ENCODE data around the gene STPG1.

STPG1 gene

DNA sequence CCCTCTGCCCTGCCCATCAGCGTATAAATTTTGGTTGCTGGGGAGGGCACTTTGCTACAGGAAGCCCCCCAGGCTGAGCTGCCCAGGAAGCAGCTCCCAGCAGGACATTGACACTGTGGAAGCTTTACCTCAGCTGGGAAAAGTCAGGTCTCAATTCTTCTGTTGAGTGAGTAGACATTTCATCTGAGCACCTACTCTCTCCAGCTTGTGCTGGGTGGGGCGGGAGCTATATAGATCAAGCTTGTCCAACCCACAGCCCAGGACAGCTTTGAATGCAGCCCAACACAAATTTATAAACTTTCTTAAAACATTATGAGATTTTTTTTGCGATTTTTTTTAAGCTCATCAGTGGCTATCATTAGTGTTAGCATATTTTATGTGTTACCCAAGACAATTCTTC lies 11.4 kb upstream of the STPG1 start:
- H3K4me1 ChIP-seq (ENCODE audit: low read length) = no peaks in the 10 kb centered on the region
- no peak overlapping the region for H3K27ac ChIP-seq (ENCODE audit: low read length)
- no peak for DNase-seq
- H3K4me3 ChIP-seq (ENCODE audit: low read length) = no peak overlapping the region
- no peaks in the 10 kb centered on the region for H3K27me3 ChIP-seq (replicated peaks; ENCODE audit: insufficient read depth, low read length)
- H3K4me2 ChIP-seq (ENCODE audit: low read depth, low read length) = no peak overlapping the region
- peaks cover 18% of the 10 kb centered on the region; the same call in 1 of the 2 replicates for H3K79me2 ChIP-seq (ENCODE audit: low read length)
- no peaks in the 10 kb centered on the region for H3K9me3 ChIP-seq (replicated peaks; ENCODE audit: insufficient read depth, low read length)
- 0 out of 2 replicates have a peak, but pooled peaks cover 3% of the 10 kb centered on the region for H3K36me3 ChIP-seq (replicated peaks; ENCODE audit: insufficient read depth, low read length)
- TF ChIP-seq EZH2phosphoT487 (IDR thresholded peaks at IDR 0.05; ENCODE audit: low read length) = no peak
- TF ChIP-seq, protein P1, sequence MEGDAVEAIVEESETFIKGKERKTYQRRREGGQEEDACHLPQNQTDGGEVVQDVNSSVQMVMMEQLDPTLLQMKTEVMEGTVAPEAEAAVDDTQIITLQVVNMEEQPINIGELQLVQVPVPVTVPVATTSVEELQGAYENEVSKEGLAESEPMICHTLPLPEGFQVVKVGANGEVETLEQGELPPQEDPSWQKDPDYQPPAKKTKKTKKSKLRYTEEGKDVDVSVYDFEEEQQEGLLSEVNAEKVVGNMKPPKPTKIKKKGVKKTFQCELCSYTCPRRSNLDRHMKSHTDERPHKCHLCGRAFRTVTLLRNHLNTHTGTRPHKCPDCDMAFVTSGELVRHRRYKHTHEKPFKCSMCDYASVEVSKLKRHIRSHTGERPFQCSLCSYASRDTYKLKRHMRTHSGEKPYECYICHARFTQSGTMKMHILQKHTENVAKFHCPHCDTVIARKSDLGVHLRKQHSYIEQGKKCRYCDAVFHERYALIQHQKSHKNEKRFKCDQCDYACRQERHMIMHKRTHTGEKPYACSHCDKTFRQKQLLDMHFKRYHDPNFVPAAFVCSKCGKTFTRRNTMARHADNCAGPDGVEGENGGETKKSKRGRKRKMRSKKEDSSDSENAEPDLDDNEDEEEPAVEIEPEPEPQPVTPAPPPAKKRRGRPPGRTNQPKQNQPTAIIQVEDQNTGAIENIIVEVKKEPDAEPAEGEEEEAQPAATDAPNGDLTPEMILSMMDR (IDR thresholded peaks at IDR 0.05; ENCODE audit: low read length) = no peak
- no peak for TF ChIP-seq EZH2 (optimal IDR thresholded peaks at IDR 0.05; ENCODE audit: low read depth, low read length)
- no peaks in the 10 kb centered on the region for H4K20me1 ChIP-seq (ENCODE audit: insufficient read depth, low read length)
- H3K9ac ChIP-seq (ENCODE audit: low read length) = no peak overlapping the region
- no peaks in the 10 kb centered on the region for H3K9me2 ChIP-seq (replicated peaks; ENCODE audit: insufficient read depth, low read length)
- no peaks in the 10 kb centered on the region for H3F3A ChIP-seq (ENCODE audit: insufficient read depth, low read length)
- H2AFZ ChIP-seq (ENCODE audit: low read length) = no peak overlapping the region

DNA sequence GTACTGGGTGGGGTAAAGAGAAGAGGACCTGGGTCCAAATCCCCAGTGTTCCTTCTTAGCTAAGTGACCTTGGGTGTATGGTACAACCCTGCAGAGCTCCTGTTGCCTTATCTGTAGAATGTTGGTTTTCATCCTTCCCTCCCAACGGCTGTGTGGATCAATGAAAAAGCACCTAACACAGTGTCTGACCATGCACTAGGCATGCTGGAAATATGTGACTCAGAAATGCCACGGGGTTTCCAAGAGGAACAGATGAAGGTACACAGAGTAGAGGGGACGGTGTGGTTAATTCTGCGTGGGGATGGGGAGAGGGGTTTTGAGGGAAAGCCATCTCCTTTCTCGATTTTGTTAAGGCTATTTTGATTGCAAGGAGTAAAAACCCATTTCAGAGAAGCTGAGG lies 10.6 kb upstream of the STPG1 start:
- Histone ChIP-seq H3K79me2 (ENCODE audit: low read length) (peaks cover 23% of the 10 kb centered on the region), H3K27me3 (replicated peaks; ENCODE audit: insufficient read depth, low read length) (no peaks in the 10 kb centered on the region), H3K4me2 (ENCODE audit: low read depth, low read length) (no peak overlapping the region), H3K9ac (ENCODE audit: low read length) (no peak overlapping the region), H3K9me3 (replicated peaks; ENCODE audit: insufficient read depth, low read length) (no peaks in the 10 kb centered on the region), H3K36me3 (replicated peaks; ENCODE audit: insufficient read depth, low read length) (0 out of 2 replicates have a peak, but pooled peaks cover 6% of the 10 kb centered on the region), H2AFZ (ENCODE audit: low read length) (no peak overlapping the region), H3K27ac (ENCODE audit: low read length) (no peak overlapping the region), H3F3A (ENCODE audit: insufficient read depth, low read length) (no peaks in the 10 kb centered on the region), H3K4me1 (ENCODE audit: low read length) (no peaks in the 10 kb centered on the region), H4K20me1 (ENCODE audit: insufficient read depth, low read length) (no peaks in the 10 kb centered on the region), H3K9me2 (replicated peaks; ENCODE audit: insufficient read depth, low read length) (no peaks in the 10 kb centered on the region), H3K4me3 (ENCODE audit: low read length) (no peak overlapping the region)
- no peak for DNase-seq
- no peak for TF ChIP-seq EZH2phosphoT487 (IDR thresholded peaks at IDR 0.05; ENCODE audit: low read length)
- TF ChIP-seq, protein P1 (IDR thresholded peaks at IDR 0.05; ENCODE audit: low read length) = no peak
- no peak for TF ChIP-seq EZH2 (optimal IDR thresholded peaks at IDR 0.05; ENCODE audit: low read depth, low read length)

DNA sequence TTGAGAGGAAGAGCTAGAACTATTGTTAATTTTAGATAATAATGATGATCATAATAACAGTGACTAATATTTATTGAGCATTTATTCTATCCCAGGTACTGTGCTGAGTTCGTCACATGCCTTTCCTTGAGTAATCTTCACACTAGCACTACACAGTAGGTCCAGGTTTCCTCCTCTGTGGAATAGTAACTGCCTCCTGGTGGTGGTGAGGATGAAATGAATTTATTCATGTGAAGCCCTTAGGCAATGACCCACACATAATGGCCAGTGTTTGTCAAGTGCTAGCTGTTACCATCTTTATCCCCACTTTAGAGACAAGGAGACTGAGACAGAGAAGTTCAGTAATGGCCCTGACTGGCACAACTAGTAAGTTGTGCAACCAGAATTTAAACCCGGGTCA lies 7.9 kb upstream of the STPG1 start:
- no peak for TF ChIP-seq EZH2phosphoT487 (IDR thresholded peaks at IDR 0.05; ENCODE audit: low read length)
- TF ChIP-seq, protein P1 (IDR thresholded peaks at IDR 0.05; ENCODE audit: low read length) = no peak
- no peak for TF ChIP-seq EZH2 (optimal IDR thresholded peaks at IDR 0.05; ENCODE audit: low read depth, low read length)
- peaks cover 9% of the 10 kb centered on the region for H3K4me1 ChIP-seq (ENCODE audit: low read length)
- H3K27me3 ChIP-seq (replicated peaks; ENCODE audit: insufficient read depth, low read length) = no peaks in the 10 kb centered on the region
- no peaks in the 10 kb centered on the region for H3K9me2 ChIP-seq (replicated peaks; ENCODE audit: insufficient read depth, low read length)
- no peaks in the 10 kb centered on the region for H4K20me1 ChIP-seq (ENCODE audit: insufficient read depth, low read length)
- H3K36me3 ChIP-seq (replicated peaks; ENCODE audit: insufficient read depth, low read length) = 0 out of 2 replicates have a peak, but pooled peaks cover 7% of the 10 kb centered on the region
- no peak overlapping the region for H3K4me3 ChIP-seq (ENCODE audit: low read length)
- DNase-seq = no peak
- H3K79me2 ChIP-seq (ENCODE audit: low read length) = peaks cover 33% of the 10 kb centered on the region
- H2AFZ ChIP-seq (ENCODE audit: low read length) = no peak overlapping the region
- H3K9ac ChIP-seq (ENCODE audit: low read length) = no peak overlapping the region
- no peak overlapping the region for H3K4me2 ChIP-seq (ENCODE audit: low read depth, low read length)
- peaks cover 6% of the 10 kb centered on the region for H3F3A ChIP-seq (ENCODE audit: insufficient read depth, low read length)
- no peak overlapping the region for H3K27ac ChIP-seq (ENCODE audit: low read length)
- no peaks in the 10 kb centered on the region for H3K9me3 ChIP-seq (replicated peaks; ENCODE audit: insufficient read depth, low read length)
